SIG-M5 treated with dmso at 0.1 percent for 504 hours (cell line): ENCODE results near the gene PCNX4.

Experiments
- DNase-seq: peaks from one replicate; lab custom pipeline; 2025; ENCODE audit not compliant: unreplicated experiment; lab: John Stamatoyannopoulos, UW

PCNX4 gene

GRCh38 chr14:60204843-60205774 is 113.4 kb downstream of the PCNX4 start:
- DNase-seq, result no peak

- no peak for DNase-seq
These were observed 114.5 kb downstream of the PCNX4 start for GRCh38 chr14:60206249-60206670.

GRCh38 chr14:60206837-60207533 is 115.3 kb downstream of the PCNX4 start:
- peak; percentile 29 for DNase-seq

- DNase-seq, result no peak
These were observed 119.0 kb downstream of the PCNX4 start for GRCh38 chr14:60210703-60211102.

GRCh38 chr14:60211153-60211552 is 119.4 kb downstream of the PCNX4 start:
- no peak for DNase-seq

- DNase-seq, result no peak
These were observed 121.0 kb downstream of the PCNX4 start for GRCh38 chr14:60212503-60213371.

GRCh38 chr14:60214003-60214402 is 122.3 kb downstream of the PCNX4 start:
- DNase-seq, result no peak

- DNase-seq, result no peak
These were observed 122.8 kb downstream of the PCNX4 start for GRCh38 chr14:60214415-60215126.

GRCh38 chr14:60215127-60215444 is 123.4 kb downstream of the PCNX4 start:
- no peak for DNase-seq

- DNase-seq, result no peak
These were observed 124.0 kb downstream of the PCNX4 start for GRCh38 chr14:60215520-60216420.

GRCh38 chr14:60217713-60218112 is 126.0 kb downstream of the PCNX4 start:
- DNase-seq, result no peak
